Natural killer cell (primary cell): ENCODE results near the gene PCYOX1L. TPM values are rescaled to one million over a fixed set of nuclear protein-coding genes. Genes with fewer than 3 reads are reported as not detected.

Experiments
- ATAC-seq, 3 donors: fragments of 150-1000 bp in 2 of 3; fragments of 200-7000 bp in 1 of 3; cut with Tn5 transposase; 1 replicate in 1 of 3; 2 replicates in 2 of 3; pipeline ENCODE4 v1.10.0; 2021; ENCODE audit warnings: mild to moderate bottlenecking in 2 of 3, moderate library complexity in 2 of 3
- DNase-seq, 2 donors: peaks; one replicate each; pipeline versions ENCODE4 v3.0.0 to v3.0.0-alpha.2; 2013 to 2021; ENCODE audit warnings: mixed read lengths in 1 of 2
- H3K27ac ChIP-seq: one replicate; pipeline ENCODE4 v1.5.1; 2013; ENCODE audit warnings: mild to moderate bottlenecking, low read length
- H3K27me3 ChIP-seq: one replicate; pipeline ENCODE4 v1.6.1; 2013; ENCODE audit warnings: low read length; ENCODE audit not compliant: control insufficient read depth, insufficient read depth
- H3K36me3 ChIP-seq: one replicate; pipeline ENCODE4 v1.6.1; 2013; ENCODE audit warnings: low read length; ENCODE audit not compliant: control insufficient read depth, insufficient read depth
- H3K4me1 ChIP-seq: one replicate; pipeline ENCODE4 v1.6.1; 2013; ENCODE audit warnings: low read length; ENCODE audit not compliant: control insufficient read depth, insufficient read depth
- H3K4me3 ChIP-seq: one replicate; pipeline ENCODE4 v1.5.1; 2013; ENCODE audit warnings: low read length
- H3K9me3 ChIP-seq: one replicate; pipeline ENCODE4 v1.6.1; 2013; ENCODE audit warnings: low read length; ENCODE audit not compliant: control insufficient read depth, insufficient read depth
- H3K27ac Mint-ChIP-seq, 2 donors: one replicate each; pipeline ENCODE4 v1.8.0; 2022; ENCODE audit warnings: mild to moderate bottlenecking in 2 of 2, mixed read lengths in 2 of 2, moderate library complexity in 1 of 2
- H3K27me3 Mint-ChIP-seq, 2 donors: one replicate each; pipeline ENCODE4 v1.8.0; 2022; ENCODE audit warnings: low read depth in 2 of 2, mixed read lengths in 2 of 2
- H3K36me3 Mint-ChIP-seq: one replicate; pipeline ENCODE4 v1.8.0; 2022; ENCODE audit warnings: mixed read lengths
- H3K4me1 Mint-ChIP-seq, 2 donors: one replicate each; pipeline ENCODE4 v1.8.0; 2022; ENCODE audit warnings: mixed read lengths in 2 of 2
- H3K4me3 Mint-ChIP-seq: one replicate; pipeline ENCODE4 v1.8.0; 2022; ENCODE audit warnings: mild to moderate bottlenecking, moderate library complexity, mixed read lengths
- H3K9me3 Mint-ChIP-seq, 2 donors: one replicate each; pipeline ENCODE4 v1.8.0; 2022; ENCODE audit warnings: mixed read lengths in 2 of 2
- CTCF ChIP-seq: fragments of 200-600 bp; IDR thresholded peaks from one replicate; pipeline ENCODE4 v1.8.0; 2022; ENCODE audit warnings: antibody characterized with exemption
- WGBS: methylation state at CpG from one replicate; pipeline ENCODE4 v1.1.7; 2013; ENCODE audit warnings: missing lambda C conversion rate; ENCODE audit not compliant: insufficient coverage; 5-methylcytosine and 5-hydroxymethylcytosine counted together
- intact Hi-C: fragments of 100-400 bp; cut with micrococcal nuclease; formaldehyde crosslinking; loops from one replicate; pipeline ENCODE4 v1.14.2; 2022
- total RNA-seq, 4 donors: library from RNA; stranded (reverse); fragments of 120-200 nt in 1 of 4; gene quantifications; one replicate each; pipeline versions ENCODE4 v1.2.3 to v1.2.4, GENCODE V29; 2013 to 2022

Gene PCYOX1L
- total RNA-seq, 3 donors from 2014 or later (not counting 1 experiment from before 2014, with no cell fraction given) = 16.6 to 18.1 (median 16.8) TPM

GRCh38 chr5:149310947-149311658 is 46.7 kb upstream of the PCYOX1L start:
- no peak for DNase-seq
- no peaks in the 10 kb centered on the region for H3K9me3 ChIP-seq
- intact Hi-C loops = no loop called here
- H3K36me3 Mint-ChIP-seq = no peaks in the 10 kb centered on the region
- no peaks in the 10 kb centered on the region for H3K4me1 ChIP-seq
- no peaks in the 10 kb centered on the region for H3K36me3 ChIP-seq
- 69% methylated on average over 10 of the region's 10 CpGs for WGBS
- H3K27me3 ChIP-seq = no peaks in the 10 kb centered on the region
- no peaks in the 10 kb centered on the region for H3K9me3 Mint-ChIP-seq
- H3K4me1 Mint-ChIP-seq = no peaks in the 10 kb centered on the region
- H3K27ac Mint-ChIP-seq = no peak overlapping the region
- peaks cover 0 to 2% of the 10 kb centered on the region in 2 donors for H3K27me3 Mint-ChIP-seq
- no peak for ATAC-seq
- TF ChIP-seq CTCF = no peak
- H3K4me3 Mint-ChIP-seq = no peak overlapping the region
- no peak overlapping the region for H3K27ac ChIP-seq
- H3K4me3 ChIP-seq = no peak overlapping the region

GRCh38 chr5:149313151-149313841 is 44.5 kb upstream of the PCYOX1L start:
- Histone ChIP-seq H3K4me1 (no peaks in the 10 kb centered on the region), H3K27ac (no peak overlapping the region), H3K9me3 (no peaks in the 10 kb centered on the region), H3K27me3 (no peaks in the 10 kb centered on the region), H3K36me3 (no peaks in the 10 kb centered on the region), H3K4me3 (no peak overlapping the region)
- no peak for ATAC-seq
- Mint-ChIP-seq H3K27ac (no peak overlapping the region), H3K4me3 (no peak overlapping the region), H3K27me3 (peaks cover 0 to 2% of the 10 kb centered on the region in 2 donors), H3K4me1 (no peaks in the 10 kb centered on the region), H3K9me3 (no peaks in the 10 kb centered on the region), H3K36me3 (no peaks in the 10 kb centered on the region)
- WGBS = 84% methylated on average over 5 of the region's 6 CpGs
- no peak for TF ChIP-seq CTCF
- no peak for DNase-seq
- intact Hi-C loops = no loop called here

- no peak overlapping the region for H3K4me3 ChIP-seq
- no peak overlapping the region for H3K27ac ChIP-seq
- H3K27me3 ChIP-seq = no peaks in the 10 kb centered on the region
- no peaks in the 10 kb centered on the region for H3K9me3 Mint-ChIP-seq
- no peaks in the 10 kb centered on the region for H3K36me3 Mint-ChIP-seq
- ATAC-seq = no peak
- no peak for DNase-seq
- WGBS = 100% methylated on average over 2 of the region's 4 CpGs
- H3K36me3 ChIP-seq = no peaks in the 10 kb centered on the region
- H3K4me3 Mint-ChIP-seq = no peak overlapping the region
- no peaks in the 10 kb centered on the region for H3K9me3 ChIP-seq
- peaks cover 0 to 2% of the 10 kb centered on the region in 2 donors for H3K27me3 Mint-ChIP-seq
- no peaks in the 10 kb centered on the region for H3K4me1 Mint-ChIP-seq
- H3K27ac Mint-ChIP-seq = no peak overlapping the region
- intact Hi-C loops = no loop called here
- no peaks in the 10 kb centered on the region for H3K4me1 ChIP-seq
- no peak for TF ChIP-seq CTCF
Measured at GRCh38 chr5:149314571-149315111, 43.2 kb upstream of the PCYOX1L start.
